ENCODE measurements around the gene COL3A1.

COL3A1 gene

DNA sequence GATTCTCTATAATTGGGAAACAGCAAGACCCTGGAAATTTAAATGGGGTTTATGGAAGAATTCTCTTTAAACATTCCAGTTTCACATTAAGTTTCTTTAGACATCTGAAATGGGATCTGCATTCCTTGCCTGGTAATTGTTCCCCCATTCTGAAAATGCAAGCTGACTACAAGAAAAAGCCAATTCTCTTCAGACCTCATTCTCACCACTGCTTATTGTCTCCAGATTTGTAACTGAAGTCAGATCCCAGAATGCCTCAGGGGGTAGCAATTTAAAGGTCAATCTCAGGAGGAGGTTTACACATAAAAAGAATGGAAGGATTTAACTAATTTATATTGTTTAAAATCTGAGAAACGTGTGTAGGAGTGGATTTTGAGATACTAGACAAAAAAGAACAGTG is 41.2 kb downstream of the COL3A1 start:
- DNase-seq (ENCODE audit: low read depth in 2 of 2), result no peak

- no peak for DNase-seq (ENCODE audit: low read depth in 2 of 2)
Observed at GRCh38 chr2:189016311-189016861, 42.2 kb downstream of the COL3A1 start.

DNA sequence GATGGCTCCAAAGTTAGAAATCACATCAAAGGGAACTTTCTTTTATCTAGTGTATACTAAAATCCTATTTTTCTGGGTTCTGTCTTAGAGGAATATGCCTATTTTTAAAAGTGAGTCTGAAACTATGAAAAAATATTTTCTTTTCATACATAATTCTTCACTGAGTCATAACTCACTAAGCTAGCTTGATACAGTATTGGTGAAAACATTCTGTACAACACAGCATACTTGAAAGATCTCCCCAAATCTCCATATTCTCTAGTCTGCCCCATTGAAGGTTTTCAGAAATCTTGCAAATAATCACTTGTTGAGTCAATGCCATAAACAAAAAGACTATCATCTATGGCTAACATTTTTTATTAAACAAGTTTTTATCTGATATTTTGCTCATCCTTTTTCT is 44.5 kb downstream of the COL3A1 start:
- no peak for DNase-seq (ENCODE audit: low read depth in 2 of 2)

GRCh38 chr2:189020179-189020578 is 46.0 kb downstream of the COL3A1 start:
- no peak for DNase-seq (ENCODE audit: low read depth in 2 of 2)

- no peak for DNase-seq (ENCODE audit: low read depth in 2 of 2)
Observed at GRCh38 chr2:189022053-189022481, 47.9 kb downstream of the COL3A1 start.

DNA sequence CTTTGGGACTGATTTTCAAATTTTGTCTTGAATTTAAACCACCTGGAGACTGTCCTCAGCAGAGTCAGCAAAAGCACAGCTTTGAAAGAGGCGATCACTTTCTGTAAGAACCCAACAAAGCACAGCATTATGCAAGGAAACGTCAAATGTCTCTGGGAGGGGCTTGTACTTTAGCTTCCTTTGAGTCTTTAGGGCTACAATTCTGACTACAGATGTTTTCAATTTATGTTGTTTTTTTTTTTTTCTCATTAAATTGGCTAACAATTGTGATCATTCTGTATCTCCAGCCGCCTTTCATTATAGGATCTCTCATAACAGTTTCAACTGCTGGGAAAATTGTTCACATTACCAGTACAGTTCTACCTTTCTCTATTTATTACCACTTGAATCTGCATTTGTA is 48.3 kb downstream of the COL3A1 start:
- no peak for DNase-seq (ENCODE audit: low read depth in 2 of 2)

- no peak for DNase-seq (ENCODE audit: low read depth in 2 of 2)
Observed at GRCh38 chr2:189024901-189025618, 50.9 kb downstream of the COL3A1 start.

DNA sequence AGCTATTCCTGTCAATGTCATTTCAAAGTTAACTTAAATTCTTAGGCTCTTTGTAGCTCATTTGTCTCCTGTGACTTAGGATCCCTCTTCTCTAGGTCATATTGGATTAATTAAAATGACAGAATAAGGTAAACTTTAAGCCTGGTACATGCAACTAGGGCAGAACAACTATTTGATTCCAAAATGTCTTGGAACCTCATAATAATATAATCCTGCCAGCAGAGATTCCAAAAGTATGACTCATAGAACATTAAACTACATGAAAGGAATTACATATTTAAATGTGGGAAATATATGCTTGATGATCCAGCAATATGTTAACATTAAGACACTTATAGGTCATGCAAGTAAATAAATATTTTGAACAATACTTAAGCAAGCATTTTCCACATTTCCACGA is 63.3 kb downstream of the COL3A1 start:
- no peak for DNase-seq (ENCODE audit: low read depth in 2 of 2)

- DNase-seq (ENCODE audit: low read depth in 2 of 2), result no peak
Observed at GRCh38 chr2:189045836-189046235, 71.7 kb downstream of the COL3A1 start.

- DNase-seq (ENCODE audit: low read depth in 2 of 2), result no peak
Observed at GRCh38 chr2:189046320-189046719, 72.1 kb downstream of the COL3A1 start.

- no peak for DNase-seq (ENCODE audit: low read depth in 2 of 2)
Observed at GRCh38 chr2:189047171-189047888, 73.2 kb downstream of the COL3A1 start.

DNA sequence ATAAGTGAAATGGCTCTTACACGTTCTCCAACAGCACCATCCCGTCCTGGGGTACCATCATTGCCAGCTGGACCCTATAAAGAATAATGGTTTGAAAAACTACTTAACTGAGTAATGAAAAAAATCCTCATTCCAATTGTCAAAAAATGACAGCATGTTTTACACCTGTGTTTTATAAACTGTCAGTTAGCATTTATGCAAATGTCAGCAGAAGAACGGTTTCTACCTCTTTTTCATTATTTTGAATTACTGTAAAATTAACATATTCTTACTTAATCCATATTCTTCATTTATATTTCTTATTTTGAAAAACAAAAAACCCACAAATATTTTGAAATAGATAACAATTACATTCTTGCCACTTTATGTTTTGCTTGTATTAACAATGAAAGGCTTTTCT is 74.0 kb downstream of the COL3A1 start:
- DNase-seq (ENCODE audit: low read depth in 2 of 2), result no peak

DNA sequence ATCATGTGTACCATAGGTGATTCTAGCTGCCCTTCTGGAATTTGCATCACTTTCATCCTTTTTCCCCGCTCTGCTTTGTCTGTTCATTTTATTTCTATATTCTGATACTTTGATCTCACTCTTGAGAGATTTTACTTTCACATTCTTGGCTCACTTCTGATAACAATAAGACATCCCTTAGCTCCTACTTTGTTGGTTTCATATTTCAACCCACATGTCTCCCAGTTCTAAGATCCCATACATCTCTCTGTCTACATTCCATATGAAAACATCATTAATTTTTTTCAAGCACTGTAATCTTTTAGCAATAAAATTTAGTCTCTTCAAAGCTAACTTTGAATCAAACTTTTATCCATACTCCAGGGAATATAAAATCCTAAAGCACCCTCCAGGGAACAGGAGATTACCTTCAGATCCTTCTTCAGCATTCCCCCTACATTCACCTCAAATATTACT is 75.6 kb downstream of the COL3A1 start:
- no peak for DNase-seq (ENCODE audit: low read depth in 2 of 2)

DNA sequence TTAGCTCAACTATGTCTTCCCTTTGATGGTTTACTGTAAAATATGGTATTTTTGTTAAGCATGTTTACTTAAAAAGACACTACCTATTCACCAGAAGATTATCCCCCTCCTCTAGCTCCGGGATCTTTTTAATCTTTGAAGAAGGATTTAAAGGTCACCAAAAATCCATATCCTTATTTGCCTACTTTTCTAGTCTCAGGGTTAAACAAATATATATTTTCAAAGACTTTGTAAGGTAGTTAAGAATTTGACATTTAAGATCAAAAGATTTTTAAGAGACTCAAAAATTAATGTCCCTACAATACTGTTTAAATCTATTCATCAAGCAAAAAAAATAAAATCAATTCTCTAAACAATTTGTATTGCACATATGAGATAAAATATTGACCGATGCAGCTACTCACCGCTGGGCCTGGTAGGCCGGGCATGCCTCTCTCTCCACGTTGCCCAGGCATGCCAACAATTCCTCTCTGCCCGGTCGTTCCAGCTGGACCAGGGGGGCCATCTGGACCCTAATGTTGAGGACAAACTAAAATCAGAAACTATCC is 76.1 kb downstream of the COL3A1 start:
- DNase-seq (ENCODE audit: low read depth in 2 of 2), result no peak

- DNase-seq (ENCODE audit: low read depth in 2 of 2), result no peak
Observed at GRCh38 chr2:189056200-189057106, 82.3 kb downstream of the COL3A1 start.

DNA sequence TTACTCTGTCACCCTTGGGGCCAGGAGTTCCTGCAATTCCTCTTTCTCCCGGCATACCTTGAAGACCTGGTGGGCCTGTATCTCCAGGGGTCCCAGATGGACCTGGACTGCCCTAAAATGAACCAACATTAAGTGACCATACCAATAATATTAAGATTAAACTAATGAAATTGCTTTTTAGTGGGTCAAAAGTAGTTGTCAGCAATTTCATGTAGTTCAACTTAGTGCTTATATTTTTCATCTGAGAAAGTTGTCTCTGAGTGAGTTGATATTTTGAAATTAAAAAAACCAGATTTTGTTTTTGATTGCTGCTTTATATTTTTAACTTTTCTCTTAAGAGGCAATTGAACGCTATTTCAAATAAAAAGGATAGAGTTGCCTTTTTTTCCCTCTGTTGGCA is 83.1 kb downstream of the COL3A1 start:
- no peak for DNase-seq (ENCODE audit: low read depth in 2 of 2)

- DNase-seq (ENCODE audit: low read depth in 2 of 2), result no peak
Observed at GRCh38 chr2:189060096-189060642, 86.0 kb downstream of the COL3A1 start.

Data from stimulated activated CD8-positive, alpha-beta memory T cell treated with anti-CD3 and anti-CD28 coated beads, Interleukin-7, amount 100 ng/mL, for 1 hour (primary cell).